GM12878 (cell line): ENCODE measurements around the gene MAP1LC3A.

Source experiments
- BCL3 ChIP-seq: IDR thresholded peaks from 2 replicates; pipeline ENCODE4 v1.6.1; 2011; ENCODE audit warnings: borderline replicate concordance, low read depth, mild to moderate bottlenecking, moderate library complexity, low read length; ENCODE audit not compliant: insufficient read depth, poor library complexity, severe bottlenecking
- BHLHE40 ChIP-seq, 2 experiments: fragments of 450-650 bp in 1 of 2; IDR thresholded peaks; 2 replicates each; pipeline ENCODE4 v1.6.1; 2011 to 2017; ENCODE audit warnings: low read depth in 2 of 2, borderline replicate concordance in 1 of 2, improper control_type of control experiment in 1 of 2, low read length in 1 of 2, mild to moderate bottlenecking in 1 of 2
- E2F8 ChIP-seq: fragments of 450-650 bp; IDR thresholded peaks from 2 replicates; pipeline ENCODE4 v1.6.1; 2018; ENCODE audit warnings: mild to moderate bottlenecking, low read depth, moderate library complexity; ENCODE audit not compliant: partially characterized antibody
- ESRRA ChIP-seq: IDR thresholded peaks from 2 replicates; pipeline ENCODE4 v1.6.1; 2012; ENCODE audit warnings: mild to moderate bottlenecking, low read length, improper control_type of control experiment
- HDAC2 ChIP-seq: fragments of 200-600 bp; sonication (generic); IDR thresholded peaks from 2 replicates; pipeline ENCODE4 v1.6.1; 2017
- KDM1A ChIP-seq: fragments of 200-600 bp; sonication (generic); IDR thresholded peaks from 2 replicates; pipeline ENCODE4 v1.6.1; 2016; ENCODE audit warnings: borderline replicate concordance
- MYC ChIP-seq: IDR thresholded peaks from 2 replicates; pipeline ENCODE4 v1.6.1; 2011; ENCODE audit warnings: mild to moderate bottlenecking, low read length, moderate library complexity, inconsistent platforms; ENCODE audit not compliant: insufficient read depth, insufficient replicate concordance, insufficient read length, severe bottlenecking
- POLR2AphosphoS5 ChIP-seq: IDR thresholded peaks from 2 replicates; pipeline ENCODE4 v1.6.1; 2011; ENCODE audit warnings: mild to moderate bottlenecking, low read length, inconsistent platforms
- TARDBP ChIP-seq: IDR thresholded peaks from 2 replicates; pipeline ENCODE4 v1.6.1; 2016; ENCODE audit warnings: borderline replicate concordance

GRCh38 chr20:34547844-34548613 lies 10.5 kb upstream of the MAP1LC3A start:
- TF ChIP-seq HDAC2 (no peak), KDM1A (no peak), MYC (no peak), E2F8 (no peak), ESRRA (no peak), BCL3 (no peak), TARDBP (no peak), BHLHE40 (IDR thresholded peaks at IDR 0.05; ENCODE audit: borderline replicate concordance in 1 of 2, low read depth in 2 of 2, low read length in 1 of 2) (no peak), POLR2AphosphoS5 (no peak)
